Measurements from ENCODE around the gene CYP4F8. TPM values are rescaled to one million over a fixed set of nuclear protein-coding genes. Genes with fewer than 3 reads are reported as not detected.

Gene CYP4F8
- total RNA-seq, 1 experiment from 2014 or later = not detected

Other genes starting within 250 kb of the CYP4F8 start
- 9.5 and 11.6 TPM in 2 replicates for gene AKAP8, start 235.4 kb upstream of the CYP4F8 start, total RNA-seq (2014; rRNA removed; shearing (Covaris generic))
- gene AKAP8L, start 196.2 kb upstream of the CYP4F8 start, total RNA-seq (2014; rRNA removed; shearing (Covaris generic)) = 31.6 and 33.8 TPM in 2 replicates
- gene WIZ, start 165.3 kb upstream of the CYP4F8 start, total RNA-seq (2014; rRNA removed; shearing (Covaris generic)) = 4.2 and 7.1 TPM in 2 replicates
- gene RASAL3, start 150.7 kb upstream of the CYP4F8 start, total RNA-seq (2014; rRNA removed; shearing (Covaris generic)) = 0.72 and 0.88 TPM in 2 replicates
- gene PGLYRP2, start 135.7 kb upstream of the CYP4F8 start, total RNA-seq (2014; rRNA removed; shearing (Covaris generic)) = not detected in 2 replicates
- gene CYP4F22, start 106.7 kb upstream of the CYP4F8 start, total RNA-seq (2014; rRNA removed; shearing (Covaris generic)) = not detected in 2 replicates
- gene CYP4F3, start 25.7 kb downstream of the CYP4F8 start, total RNA-seq (2014; rRNA removed; shearing (Covaris generic)) = not detected in 2 replicates
- 0.20 TPM in 1 of 2 replicates, not detected in the other for gene CYP4F12, start 57.9 kb downstream of the CYP4F8 start, total RNA-seq (2014; rRNA removed; shearing (Covaris generic))
- not detected in 2 replicates for gene OR10H2, start 112.8 kb downstream of the CYP4F8 start, total RNA-seq (2014; rRNA removed; shearing (Covaris generic))
- not detected in 2 replicates for gene OR10H3, start 122.8 kb downstream of the CYP4F8 start, total RNA-seq (2014; rRNA removed; shearing (Covaris generic))
- not detected in 2 replicates for gene OR10H5, start 172.4 kb downstream of the CYP4F8 start, total RNA-seq (2014; rRNA removed; shearing (Covaris generic))
- gene OR10H1, start 200.4 kb downstream of the CYP4F8 start, total RNA-seq (2014; rRNA removed; shearing (Covaris generic)) = not detected in 2 replicates

All from RPMI7951 (cell line).